Upper lobe of left lung (tissue), 6 donors: Measurements from ENCODE around the gene SCTR. TPM values are rescaled to one million over a fixed set of nuclear protein-coding genes. Genes with fewer than 3 reads are reported as not detected.

Experiments used
- ATAC-seq, 2 donors: fragments of 200-7000 bp; cut with Tn5 transposase; one replicate each; pipeline ENCODE4 v1.9.1; 2022; ENCODE audit warnings: mild to moderate bottlenecking in 2 of 2, moderate library complexity in 2 of 2; ENCODE audit not compliant: low FRiP score in 2 of 2
- DNase-seq, 2 donors: peaks; one replicate each; pipeline ENCODE4 v3.0.0-alpha.2; 2019 to 2020
- H3K27ac ChIP-seq, 4 donors: fragments of 200-600 bp; sonication (generic); one replicate each; pipeline ENCODE4 v1.5.1; 2016 to 2019
- H3K27me3 ChIP-seq, 4 donors: fragments of 200-600 bp; sonication (generic); one replicate each; pipeline ENCODE4 v1.5.1; 2017 to 2019
- H3K36me3 ChIP-seq, 4 donors: fragments of 200-600 bp; sonication (generic); one replicate each; pipeline ENCODE4 v1.5.1; 2016 to 2019
- H3K4me1 ChIP-seq, 4 donors: fragments of 200-600 bp; sonication (generic); one replicate each; pipeline ENCODE4 v1.5.1; 2018 to 2019
- H3K4me3 ChIP-seq, 4 donors: fragments of 200-600 bp; sonication (generic); one replicate each; pipeline ENCODE4 v1.5.1; 2017 to 2019; ENCODE audit warnings: mild to moderate bottlenecking in 2 of 4, moderate library complexity in 1 of 4
- H3K9me3 ChIP-seq, 4 donors: fragments of 200-600 bp; sonication (generic); one replicate each; pipeline ENCODE4 v1.5.1; 2018 to 2019
- CTCF ChIP-seq, 6 experiments: fragments of 450-650 bp in 4 of 6; fragments of 200-600 bp in 2 of 6; sonication (generic) in 2 of 6; IDR thresholded peaks; one replicate each; pipeline ENCODE4 v1.5.1; 2016 to 2019; ENCODE audit warnings: antibody characterized with exemption in 6 of 6
- EP300 ChIP-seq, 4 donors: sonication (generic); formaldehyde crosslinking; IDR thresholded peaks; one replicate each; pipeline ENCODE4 v1.5.1; 2017; ENCODE audit warnings: antibody characterized with exemption in 4 of 4, control low read depth in 2 of 4
- POLR2A ChIP-seq, 4 donors: fragments of 450-650 bp; IDR thresholded peaks; one replicate each; pipeline ENCODE4 v1.5.1; 2016 to 2017; ENCODE audit warnings: antibody characterized with exemption in 4 of 4, mild to moderate bottlenecking in 2 of 4
- POLR2AphosphoS5 ChIP-seq, 2 donors: sonication (generic); formaldehyde crosslinking; IDR thresholded peaks; one replicate each; pipeline ENCODE4 v1.5.1; 2017; ENCODE audit warnings: antibody characterized with exemption in 2 of 2
- WGBS, 2 donors: methylation state at CpG; one replicate each; pipeline ENCODE4 v1.1.5; 2017 to 2018; 5-methylcytosine and 5-hydroxymethylcytosine counted together
- total RNA-seq, 6 donors: library from RNA; depleted of rRNA in 4 of 6; stranded (reverse); fragments of >200 nt in 4 of 6; gene quantifications; one replicate each; pipeline versions ENCODE4 v1.1.0 to v1.2.1, GENCODE V29; 2016 to 2021
- donor health status: DM: no; HTN: no; CAD: no; lungs with moderate emphysema.
- donor health status: DM: no; HTN: yes; CAD: no; lungs with severe emphysema.

SCTR gene
- total RNA-seq, 6 donors from 2014 or later, result 3.2 to 52.5 (median 16.6) TPM

- Histone ChIP-seq H3K27ac (no peak overlapping the region), H3K9me3 (no peaks in the 10 kb centered on the region), H3K4me1 (no peaks in the 10 kb centered on the region), H3K4me3 (no peak overlapping the region), H3K36me3 (no peaks in the 10 kb centered on the region), H3K27me3 (no peaks in the 10 kb centered on the region)
- TF ChIP-seq CTCF (IDR thresholded peaks at IDR 0.05) (no peak), POLR2AphosphoS5 (IDR thresholded peaks at IDR 0.05) (no peak), EP300 (IDR thresholded peaks at IDR 0.05) (no peak)
- WGBS, 2 donors, result 81 to 85% methylated on average over 2 of the region's 2 CpGs
- DNase-seq (no peak), ATAC-seq (no peak)
Measured at GRCh38 chr2:119516121-119516520, 8.2 kb downstream of the SCTR start.

GRCh38 chr2:119513832-119514231, 10.5 kb downstream of the SCTR start:
- 44 to 58% methylated on average over 1 of the region's 1 CpG for WGBS, 2 donors
- no peaks in the 10 kb centered on the region for H3K9me3 ChIP-seq
- ATAC-seq (no peak), DNase-seq (no peak)
- H3K27me3 ChIP-seq, result no peaks in the 10 kb centered on the region
- no peaks in the 10 kb centered on the region for H3K4me1 ChIP-seq
- no peak overlapping the region for H3K4me3 ChIP-seq
- H3K27ac ChIP-seq, result no peak overlapping the region
- TF ChIP-seq EP300 (IDR thresholded peaks at IDR 0.05) (no peak), POLR2AphosphoS5 (IDR thresholded peaks at IDR 0.05) (no peak), POLR2A (IDR thresholded peaks at IDR 0.05) (no peak), CTCF (IDR thresholded peaks at IDR 0.05) (no peak)
- no peaks in the 10 kb centered on the region for H3K36me3 ChIP-seq

- ATAC-seq, result no peak
Measured at GRCh38 chr2:119512946-119513345, 11.3 kb downstream of the SCTR start.

GRCh38 chr2:119511989-119512388, 12.3 kb downstream of the SCTR start:
- TF ChIP-seq POLR2A (IDR thresholded peaks at IDR 0.05) (no peak), EP300 (IDR thresholded peaks at IDR 0.05) (no peak), POLR2AphosphoS5 (IDR thresholded peaks at IDR 0.05) (no peak), CTCF (IDR thresholded peaks at IDR 0.05) (no peak)
- WGBS, 2 donors, result 86 to 93% methylated on average over 3 of the region's 3 CpGs
- Histone ChIP-seq H3K27me3 (no peaks in the 10 kb centered on the region), H3K4me3 (no peak overlapping the region), H3K4me1 (no peaks in the 10 kb centered on the region), H3K36me3 (no peaks in the 10 kb centered on the region), H3K27ac (no peak overlapping the region), H3K9me3 (no peaks in the 10 kb centered on the region)
- no peak for ATAC-seq
- no peak for DNase-seq

More at GRCh38 chr2:119512946-119513345, 11.3 kb downstream of the SCTR start:
- Histone ChIP-seq H3K9me3 (no peaks in the 10 kb centered on the region), H3K36me3 (no peaks in the 10 kb centered on the region), H3K4me1 (no peaks in the 10 kb centered on the region), H3K27me3 (no peaks in the 10 kb centered on the region), H3K4me3 (no peak overlapping the region), H3K27ac (no peak overlapping the region)
- WGBS, 2 donors, result 81 to 100% methylated on average over 1 of the region's 1 CpG
- no peak for DNase-seq
- no peak for TF ChIP-seq EP300 (IDR thresholded peaks at IDR 0.05)
- no peak for TF ChIP-seq CTCF (IDR thresholded peaks at IDR 0.05)
- no peak for TF ChIP-seq POLR2A (IDR thresholded peaks at IDR 0.05)
- TF ChIP-seq POLR2AphosphoS5 (IDR thresholded peaks at IDR 0.05), result no peak

- H3K4me3 ChIP-seq, result no peak overlapping the region
- no peak overlapping the region for H3K27ac ChIP-seq
- ATAC-seq (no peak), DNase-seq (no peak)
- no peaks in the 10 kb centered on the region for H3K9me3 ChIP-seq
- no peaks in the 10 kb centered on the region for H3K27me3 ChIP-seq
- H3K36me3 ChIP-seq, result no peaks in the 10 kb centered on the region
- 69 to 72% methylated on average over 6 of the region's 6 CpGs for WGBS, 2 donors
- H3K4me1 ChIP-seq, result no peaks in the 10 kb centered on the region
- TF ChIP-seq EP300 (IDR thresholded peaks at IDR 0.05), result no peak
- no peak for TF ChIP-seq POLR2AphosphoS5 (IDR thresholded peaks at IDR 0.05)
- no peak for TF ChIP-seq CTCF (IDR thresholded peaks at IDR 0.05)
- no peak for TF ChIP-seq POLR2A (IDR thresholded peaks at IDR 0.05)
Measured at GRCh38 chr2:119508756-119509155, 15.5 kb downstream of the SCTR start.
